ENCODE results near the gene CCNDBP1.

DNA sequence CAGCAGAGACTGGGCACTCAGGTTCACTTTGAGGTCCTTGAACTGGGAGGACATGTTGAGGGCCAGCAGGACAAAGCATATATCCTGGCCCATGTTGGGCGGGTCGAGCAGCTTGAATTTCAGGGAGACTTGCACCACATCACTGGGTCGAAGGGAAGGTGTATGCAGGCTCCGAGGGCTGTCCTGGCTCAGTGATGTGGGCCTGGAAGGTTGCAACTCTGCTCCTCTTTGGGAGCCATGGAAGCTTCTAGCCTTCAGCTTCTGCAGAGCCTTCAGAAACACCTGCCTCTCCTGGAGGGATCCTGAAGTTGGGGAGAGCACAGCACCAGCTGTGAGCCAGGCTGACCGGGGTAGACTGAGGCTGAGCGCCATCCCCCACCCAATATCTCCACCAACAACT lies 50.3 kb downstream of the CCNDBP1 start:
- TF ChIP-seq, protein P1, sequence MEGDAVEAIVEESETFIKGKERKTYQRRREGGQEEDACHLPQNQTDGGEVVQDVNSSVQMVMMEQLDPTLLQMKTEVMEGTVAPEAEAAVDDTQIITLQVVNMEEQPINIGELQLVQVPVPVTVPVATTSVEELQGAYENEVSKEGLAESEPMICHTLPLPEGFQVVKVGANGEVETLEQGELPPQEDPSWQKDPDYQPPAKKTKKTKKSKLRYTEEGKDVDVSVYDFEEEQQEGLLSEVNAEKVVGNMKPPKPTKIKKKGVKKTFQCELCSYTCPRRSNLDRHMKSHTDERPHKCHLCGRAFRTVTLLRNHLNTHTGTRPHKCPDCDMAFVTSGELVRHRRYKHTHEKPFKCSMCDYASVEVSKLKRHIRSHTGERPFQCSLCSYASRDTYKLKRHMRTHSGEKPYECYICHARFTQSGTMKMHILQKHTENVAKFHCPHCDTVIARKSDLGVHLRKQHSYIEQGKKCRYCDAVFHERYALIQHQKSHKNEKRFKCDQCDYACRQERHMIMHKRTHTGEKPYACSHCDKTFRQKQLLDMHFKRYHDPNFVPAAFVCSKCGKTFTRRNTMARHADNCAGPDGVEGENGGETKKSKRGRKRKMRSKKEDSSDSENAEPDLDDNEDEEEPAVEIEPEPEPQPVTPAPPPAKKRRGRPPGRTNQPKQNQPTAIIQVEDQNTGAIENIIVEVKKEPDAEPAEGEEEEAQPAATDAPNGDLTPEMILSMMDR (IDR thresholded peaks at IDR 0.05; ENCODE audit: insufficient read depth, low read depth, low read length) = no peak
- no peak for TF ChIP-seq EZH2 (IDR thresholded peaks at IDR 0.05; ENCODE audit: insufficient read depth, low read length)
